ENCODE measurements around the gene GDI2. TPM values are rescaled to one million over a fixed set of nuclear protein-coding genes. Genes with fewer than 3 reads are reported as not detected.
"Not testable (repeated sequence)": the region's sequence is repeated elsewhere in the genome, so short reads cannot be mapped to it uniquely, and the experiment has no call there.

The GDI2 gene
- total and polyA plus RNA-seq, 2 experiments from 2014 or later = 182 to 218 TPM

DNA sequence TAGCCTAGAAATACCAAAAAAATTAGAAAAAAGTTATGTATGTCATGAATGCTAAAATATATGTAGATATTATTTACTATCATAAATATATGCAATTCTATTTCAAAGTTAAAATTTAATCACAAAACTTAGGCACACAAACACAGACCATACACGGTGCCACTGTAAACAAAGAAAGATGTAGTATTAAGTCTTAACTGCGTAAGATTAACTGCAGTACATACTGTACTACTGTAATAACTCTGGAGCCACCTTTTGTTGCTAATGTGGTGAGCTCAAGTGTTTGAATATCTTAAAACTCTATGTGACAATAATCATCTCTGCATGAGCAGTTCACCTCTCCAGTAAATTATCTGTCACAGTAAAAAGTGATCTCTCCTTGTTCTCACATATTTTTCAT, 23.6 kb downstream of the GDI2 start:
- Histone ChIP-seq H3K27me3 (no peaks in the 10 kb centered on the region), H3K4me3 (no peak overlapping the region), H3K36me3 (peaks cover 66% of the 10 kb centered on the region), H3K4me1 (ENCODE audit: low read depth) (no peaks in the 10 kb centered on the region), H3K27ac (no peak overlapping the region), H3K9me3 (ENCODE audit: low read depth) (no peaks in the 10 kb centered on the region)
- no peak for DNase-seq (ENCODE audit: low read depth in 1 of 2, low spot score in 1 of 2)
- TF ChIP-seq, protein P1, sequence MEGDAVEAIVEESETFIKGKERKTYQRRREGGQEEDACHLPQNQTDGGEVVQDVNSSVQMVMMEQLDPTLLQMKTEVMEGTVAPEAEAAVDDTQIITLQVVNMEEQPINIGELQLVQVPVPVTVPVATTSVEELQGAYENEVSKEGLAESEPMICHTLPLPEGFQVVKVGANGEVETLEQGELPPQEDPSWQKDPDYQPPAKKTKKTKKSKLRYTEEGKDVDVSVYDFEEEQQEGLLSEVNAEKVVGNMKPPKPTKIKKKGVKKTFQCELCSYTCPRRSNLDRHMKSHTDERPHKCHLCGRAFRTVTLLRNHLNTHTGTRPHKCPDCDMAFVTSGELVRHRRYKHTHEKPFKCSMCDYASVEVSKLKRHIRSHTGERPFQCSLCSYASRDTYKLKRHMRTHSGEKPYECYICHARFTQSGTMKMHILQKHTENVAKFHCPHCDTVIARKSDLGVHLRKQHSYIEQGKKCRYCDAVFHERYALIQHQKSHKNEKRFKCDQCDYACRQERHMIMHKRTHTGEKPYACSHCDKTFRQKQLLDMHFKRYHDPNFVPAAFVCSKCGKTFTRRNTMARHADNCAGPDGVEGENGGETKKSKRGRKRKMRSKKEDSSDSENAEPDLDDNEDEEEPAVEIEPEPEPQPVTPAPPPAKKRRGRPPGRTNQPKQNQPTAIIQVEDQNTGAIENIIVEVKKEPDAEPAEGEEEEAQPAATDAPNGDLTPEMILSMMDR (IDR thresholded peaks at IDR 0.05; ENCODE audit: low read depth, low read length) = no peak

DNA sequence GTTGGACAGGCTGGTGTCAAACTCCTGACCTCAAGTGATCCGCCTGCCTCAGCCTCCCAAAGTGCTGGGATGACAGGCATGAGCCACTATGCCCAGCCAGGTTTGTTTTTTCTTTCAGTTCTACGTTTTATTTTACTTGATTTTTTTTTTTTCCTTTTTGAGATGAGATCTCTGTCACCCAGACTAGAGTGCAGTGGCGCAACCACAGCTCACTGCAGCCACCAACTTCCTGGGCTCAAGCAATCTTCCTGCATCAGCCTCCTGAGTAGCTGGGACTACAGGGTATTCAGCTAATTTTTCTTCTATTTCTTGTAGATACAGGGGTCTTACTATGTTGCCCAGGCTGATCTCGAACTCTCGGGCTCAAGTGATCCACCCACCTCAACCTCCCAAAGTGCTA, 24.3 kb downstream of the GDI2 start:
- no peaks in the 10 kb centered on the region for H3K27me3 ChIP-seq
- peaks cover 68% of the 10 kb centered on the region for H3K36me3 ChIP-seq
- H3K27ac ChIP-seq = no peak overlapping the region
- DNase-seq (ENCODE audit: low read depth in 1 of 2, low spot score in 1 of 2) = no peak
- no peaks in the 10 kb centered on the region for H3K9me3 ChIP-seq (ENCODE audit: low read depth)
- TF ChIP-seq, protein P1 (IDR thresholded peaks at IDR 0.05; ENCODE audit: low read depth, low read length) = no peak
- H3K4me1 ChIP-seq (ENCODE audit: low read depth) = no peaks in the 10 kb centered on the region
- H3K4me3 ChIP-seq = no peak overlapping the region

DNA sequence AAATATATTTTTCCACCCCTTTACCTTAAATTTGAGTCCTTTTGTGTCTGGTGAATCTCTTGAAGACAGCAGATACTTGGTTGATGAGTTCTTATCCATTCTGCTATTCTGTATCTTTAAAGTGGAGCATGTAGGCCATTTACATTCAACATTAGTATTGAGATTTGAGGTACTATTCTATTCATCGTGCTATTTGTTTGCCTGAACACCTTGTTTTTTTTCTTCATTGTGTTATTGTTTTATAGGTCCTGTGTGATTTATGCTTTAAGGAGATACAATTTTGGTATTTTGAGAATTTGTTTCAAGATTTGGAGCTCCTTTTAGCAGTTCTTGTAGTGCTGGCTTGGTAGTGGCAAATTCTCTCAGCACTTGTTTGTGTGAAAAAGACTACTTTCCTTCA, 29.9 kb downstream of the GDI2 start:
- no peak overlapping the region for H3K27ac ChIP-seq
- H3K9me3 ChIP-seq (ENCODE audit: low read depth) = no peaks in the 10 kb centered on the region
- H3K4me1 ChIP-seq (ENCODE audit: low read depth) = no peaks in the 10 kb centered on the region
- TF ChIP-seq, protein P1 (IDR thresholded peaks at IDR 0.05; ENCODE audit: low read depth, low read length) = no peak
- no peak for DNase-seq (ENCODE audit: low read depth in 1 of 2, low spot score in 1 of 2)
- no peaks in the 10 kb centered on the region for H3K27me3 ChIP-seq
- H3K36me3 ChIP-seq = peaks cover 54% of the 10 kb centered on the region
- H3K4me3 ChIP-seq = no peak overlapping the region

DNA sequence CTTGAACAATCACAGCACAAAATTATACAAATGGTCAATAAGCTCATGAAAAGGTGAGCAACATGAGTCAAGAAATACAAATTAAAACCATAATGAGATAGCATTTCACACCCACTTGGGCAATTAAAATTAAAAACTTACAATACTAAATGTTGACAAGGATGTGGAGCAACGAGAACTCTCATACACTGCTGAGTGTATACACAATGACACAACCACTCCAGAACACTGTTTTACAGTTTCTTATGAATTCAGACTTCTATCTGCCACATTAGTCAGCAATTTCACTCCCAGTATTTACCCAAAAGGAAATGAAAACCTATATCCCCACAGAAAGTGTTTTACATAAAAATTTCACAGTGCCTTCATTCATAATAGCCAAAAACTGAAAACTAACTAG, 31.1 kb downstream of the GDI2 start:
- H3K27ac ChIP-seq = no peak overlapping the region
- peaks cover 47% of the 10 kb centered on the region for H3K36me3 ChIP-seq
- DNase-seq (ENCODE audit: low read depth in 1 of 2, low spot score in 1 of 2) = no peak
- TF ChIP-seq, protein P1 (IDR thresholded peaks at IDR 0.05; ENCODE audit: low read depth, low read length) = no peak
- H3K4me3 ChIP-seq = no peak overlapping the region
- H3K27me3 ChIP-seq = no peaks in the 10 kb centered on the region
- H3K9me3 ChIP-seq (ENCODE audit: low read depth) = no peaks in the 10 kb centered on the region
- no peaks in the 10 kb centered on the region for H3K4me1 ChIP-seq (ENCODE audit: low read depth)

DNA sequence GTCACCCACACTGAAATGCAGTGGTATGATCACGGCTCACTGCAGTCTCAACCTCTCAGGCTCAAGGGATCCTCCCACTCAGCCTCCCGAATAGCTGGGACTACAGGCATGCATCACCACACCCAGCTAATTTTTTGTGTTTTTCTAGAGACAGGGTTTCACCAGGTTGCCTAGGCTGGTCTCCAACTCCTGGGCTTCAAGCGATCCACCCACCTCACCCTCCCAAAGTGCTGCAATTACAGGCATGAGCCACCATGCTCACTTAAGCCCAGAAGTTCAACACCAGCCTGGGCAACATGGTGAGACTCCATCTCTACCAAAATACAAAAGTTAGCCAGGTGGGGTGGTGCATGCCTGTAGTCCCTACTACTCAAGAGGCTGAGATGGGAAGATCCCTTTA, 33.5 kb downstream of the GDI2 start:
- Histone ChIP-seq H3K27ac (no peak overlapping the region), H3K4me3 (no peak overlapping the region), H3K36me3 (peaks cover 25% of the 10 kb centered on the region), H3K9me3 (ENCODE audit: low read depth) (no peaks in the 10 kb centered on the region), H3K4me1 (ENCODE audit: low read depth) (peaks cover 20% of the 10 kb centered on the region), H3K27me3 (no peaks in the 10 kb centered on the region)
- TF ChIP-seq, protein P1 (IDR thresholded peaks at IDR 0.05; ENCODE audit: low read depth, low read length) = no peak
- no peak for DNase-seq (ENCODE audit: low read depth in 1 of 2, low spot score in 1 of 2)

DNA sequence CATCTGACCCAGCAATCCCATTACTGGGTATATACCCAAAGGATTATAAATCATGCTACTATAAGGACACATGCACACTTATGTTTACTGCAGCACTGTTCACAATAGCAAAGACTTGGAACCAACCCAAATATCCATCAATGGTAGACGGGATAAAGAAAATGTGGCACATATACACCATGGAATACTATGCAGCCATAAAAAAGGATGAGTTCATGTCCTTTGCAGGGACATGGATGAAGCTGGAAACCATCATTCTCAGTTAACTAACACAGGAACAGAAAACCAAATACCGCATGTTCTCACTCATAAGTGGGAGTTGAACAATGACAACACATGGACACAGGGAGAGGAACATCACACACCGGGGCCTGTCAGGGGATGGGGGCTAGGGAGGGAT, 35.5 kb downstream of the GDI2 start:
- Histone ChIP-seq H3K27ac (peak overlapping the region; percentile 93), H3K4me1 (ENCODE audit: low read depth) (peaks cover 20% of the 10 kb centered on the region)
- H3K4me3 ChIP-seq; DNase-seq (ENCODE audit: low read depth in 1 of 2, low spot score in 1 of 2); H3K36me3 ChIP-seq; H3K27me3 ChIP-seq; H3K9me3 ChIP-seq (ENCODE audit: low read depth): not testable (repeated sequence)

All from cardiac muscle cell (in vitro differentiated cells and primary cell).